Cardiac fibroblast (primary cell): Measurements from ENCODE around the gene DUSP23.

ENCODE experiments used
- DNase-seq, 2 donors: peaks; one replicate each; pipeline versions ENCODE4 v3.0.0 to v3.0.0-alpha.2; 2010; ENCODE audit warnings: low read depth in 2 of 2
- H3K4me3 ChIP-seq, 2 donors: replicated peaks in 1 of 2; 1 replicate in 1 of 2; 2 replicates in 1 of 2; pipeline ENCODE4 v1.5.1; 2011; ENCODE audit warnings: low read depth in 2 of 2, low read length in 2 of 2, mild to moderate bottlenecking in 2 of 2, moderate library complexity in 1 of 2
- TF ChIP-seq, protein P1 (sequence below): IDR thresholded peaks from one replicate; pipeline ENCODE4 v1.5.1; 2011; ENCODE audit warnings: low read depth, mild to moderate bottlenecking, low read length, inconsistent platforms

DUSP23 gene

DNA sequence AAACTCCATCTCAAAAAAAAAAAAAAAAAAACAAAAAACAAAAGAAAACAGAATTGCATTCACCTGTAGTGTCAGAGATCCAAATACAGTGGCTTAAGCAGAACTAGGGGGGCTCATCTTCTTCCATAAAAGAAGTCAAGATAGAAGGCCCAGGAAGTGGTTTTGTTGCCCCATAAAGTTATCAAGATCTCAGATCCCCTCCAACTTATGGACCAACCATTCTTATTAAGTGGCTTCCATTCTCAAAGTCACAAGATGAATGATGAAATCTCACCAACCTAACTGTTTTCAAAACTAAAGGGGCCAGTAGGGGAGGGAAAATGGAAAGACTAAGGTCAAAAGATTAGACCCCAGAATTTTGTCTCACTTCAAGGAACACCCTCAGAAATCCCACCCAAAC, 30.1 kb upstream of the DUSP23 start:
- TF ChIP-seq, protein P1, sequence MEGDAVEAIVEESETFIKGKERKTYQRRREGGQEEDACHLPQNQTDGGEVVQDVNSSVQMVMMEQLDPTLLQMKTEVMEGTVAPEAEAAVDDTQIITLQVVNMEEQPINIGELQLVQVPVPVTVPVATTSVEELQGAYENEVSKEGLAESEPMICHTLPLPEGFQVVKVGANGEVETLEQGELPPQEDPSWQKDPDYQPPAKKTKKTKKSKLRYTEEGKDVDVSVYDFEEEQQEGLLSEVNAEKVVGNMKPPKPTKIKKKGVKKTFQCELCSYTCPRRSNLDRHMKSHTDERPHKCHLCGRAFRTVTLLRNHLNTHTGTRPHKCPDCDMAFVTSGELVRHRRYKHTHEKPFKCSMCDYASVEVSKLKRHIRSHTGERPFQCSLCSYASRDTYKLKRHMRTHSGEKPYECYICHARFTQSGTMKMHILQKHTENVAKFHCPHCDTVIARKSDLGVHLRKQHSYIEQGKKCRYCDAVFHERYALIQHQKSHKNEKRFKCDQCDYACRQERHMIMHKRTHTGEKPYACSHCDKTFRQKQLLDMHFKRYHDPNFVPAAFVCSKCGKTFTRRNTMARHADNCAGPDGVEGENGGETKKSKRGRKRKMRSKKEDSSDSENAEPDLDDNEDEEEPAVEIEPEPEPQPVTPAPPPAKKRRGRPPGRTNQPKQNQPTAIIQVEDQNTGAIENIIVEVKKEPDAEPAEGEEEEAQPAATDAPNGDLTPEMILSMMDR: no peak
- no peak overlapping the region for H3K4me3 ChIP-seq
- DNase-seq: no peak

DNA sequence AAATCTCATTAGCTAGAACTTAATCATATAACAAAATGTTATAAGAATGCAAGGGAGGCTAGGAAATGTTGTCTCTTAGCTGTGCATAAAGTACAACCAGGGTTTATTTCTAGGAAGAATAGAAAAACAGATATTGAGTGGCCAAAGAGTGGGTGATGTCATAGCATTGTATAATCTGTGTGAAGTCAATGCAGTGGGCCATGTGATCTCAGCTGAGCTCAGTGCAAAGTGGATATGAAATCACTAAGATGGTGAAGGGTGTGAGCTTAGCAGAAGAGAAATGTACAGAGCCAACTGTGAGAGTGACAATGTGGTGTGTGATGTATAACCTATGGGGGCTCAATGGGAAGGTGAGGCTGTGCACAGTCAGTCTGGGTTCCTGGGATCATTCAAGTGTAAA, 29.7 kb upstream of the DUSP23 start:
- peak in 1 of 2 donors; percentile 29 for DNase-seq
- TF ChIP-seq, protein P1: no peak
- H3K4me3 ChIP-seq: no peak overlapping the region

DNA sequence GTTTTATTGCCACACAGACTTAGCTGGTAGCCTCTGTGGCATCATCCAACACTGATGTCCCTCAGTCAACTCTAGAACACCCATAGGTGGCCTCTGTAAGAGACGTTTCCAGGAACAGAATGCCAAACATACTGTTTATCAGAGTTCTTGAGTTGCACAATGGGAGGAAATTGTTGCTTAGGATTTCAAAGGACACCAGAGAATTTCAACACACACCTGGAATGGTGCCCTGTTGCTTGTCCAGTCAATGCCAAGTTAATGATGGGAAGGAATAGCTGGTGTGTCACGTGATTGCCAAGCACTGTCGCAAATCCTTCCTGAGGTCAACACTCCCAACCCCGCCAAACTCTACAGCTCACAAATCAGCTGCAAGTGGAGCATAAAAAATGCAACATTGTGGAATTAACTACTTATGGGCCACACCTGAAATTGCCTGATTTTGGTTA, 28.6 kb upstream of the DUSP23 start:
- H3K4me3 ChIP-seq: no peak overlapping the region
- peak; percentile 95 to 99 for DNase-seq
- TF ChIP-seq, protein P1: no peak

DNA sequence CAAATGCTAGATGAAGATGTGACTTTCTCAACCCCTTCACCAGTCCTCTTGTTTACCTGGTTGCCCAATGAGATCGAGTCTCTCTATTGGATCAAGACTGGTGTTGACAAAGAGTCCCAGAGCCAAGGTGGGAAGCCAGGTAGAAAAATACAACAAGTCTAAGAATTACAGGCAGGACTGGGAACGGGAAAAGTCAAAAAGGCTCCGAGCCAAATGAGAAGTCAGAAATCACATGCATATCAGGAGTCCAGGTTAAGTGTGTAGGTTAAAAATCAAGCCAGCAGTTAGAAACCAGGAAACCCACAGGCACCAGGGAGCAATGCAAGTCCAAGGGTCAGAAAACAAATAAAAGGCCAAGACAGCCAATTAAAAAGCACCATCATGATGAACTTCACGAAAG, 27.4 kb upstream of the DUSP23 start:
- no peak for DNase-seq
- TF ChIP-seq, protein P1: no peak
- H3K4me3 ChIP-seq: no peak overlapping the region

DNA sequence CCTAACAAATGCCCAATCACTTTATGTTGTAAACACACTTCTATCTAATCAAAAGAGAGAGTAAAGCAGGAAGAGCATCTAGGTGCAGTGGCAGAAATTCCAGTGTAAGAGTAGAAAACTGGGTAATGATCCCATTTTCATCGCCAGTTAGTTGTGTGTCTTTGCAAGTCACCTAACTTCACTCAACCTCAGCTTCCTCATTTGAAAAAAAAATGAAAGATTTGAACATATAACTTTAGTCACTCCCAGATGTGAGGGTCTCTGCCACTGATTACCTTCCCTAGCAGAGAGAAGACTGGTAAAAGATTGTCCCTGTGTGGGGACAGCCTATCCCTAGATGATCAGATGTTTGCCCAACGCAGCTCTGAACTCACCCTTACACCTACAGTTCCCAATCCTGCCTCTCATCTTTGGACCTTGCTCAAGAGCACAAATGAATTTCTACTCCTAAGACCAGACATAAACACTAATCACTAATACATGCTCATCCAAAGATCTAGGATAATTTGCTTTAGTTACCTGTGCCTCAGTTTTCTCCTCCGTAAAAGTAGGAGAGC, 25.2 kb upstream of the DUSP23 start:
- no peak for DNase-seq
- no peak overlapping the region for H3K4me3 ChIP-seq
- TF ChIP-seq, protein P1: no peak

DNA sequence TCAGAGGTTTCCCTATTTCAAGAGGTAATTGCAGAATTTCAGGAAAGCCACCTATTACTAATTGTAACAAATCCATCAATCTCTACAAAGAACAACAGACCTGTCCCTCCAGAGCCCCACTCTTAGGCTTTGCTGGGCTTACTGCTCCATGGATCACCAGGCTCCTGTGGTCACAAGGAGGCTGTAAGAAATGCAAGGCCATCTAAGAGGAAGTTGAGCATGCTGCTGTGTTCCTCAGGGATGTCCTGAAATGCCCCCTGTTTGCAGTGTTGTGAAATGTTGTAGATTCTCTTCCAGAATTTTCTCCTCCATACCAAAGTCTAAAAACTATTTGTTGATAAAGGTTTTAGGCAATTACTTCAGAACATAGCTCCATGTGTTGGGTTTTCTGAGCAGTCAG, 24.4 kb upstream of the DUSP23 start:
- no peak overlapping the region for H3K4me3 ChIP-seq
- TF ChIP-seq, protein P1: no peak
- peak; percentile 39 to 89 for DNase-seq

DNA sequence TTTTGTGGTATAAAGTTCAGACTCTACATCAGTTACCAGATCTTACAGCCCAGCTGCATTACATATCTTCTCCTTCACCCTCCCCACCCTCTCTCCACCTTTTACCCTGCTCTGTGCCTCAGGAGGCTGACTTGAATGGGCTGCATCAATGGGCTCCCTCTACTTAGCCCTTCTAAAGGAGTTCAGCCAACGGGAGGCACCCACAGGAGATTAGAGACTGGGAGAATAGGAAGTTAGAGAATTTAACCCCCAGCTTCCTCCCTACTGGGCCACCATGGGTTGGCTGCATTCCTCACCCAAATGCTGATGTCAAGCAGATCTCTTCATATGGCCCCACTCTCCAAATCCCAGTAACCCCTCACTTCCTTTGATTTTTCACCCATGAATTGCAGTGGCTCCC, 17.1 kb upstream of the DUSP23 start:
- H3K4me3 ChIP-seq: no peak overlapping the region
- TF ChIP-seq, protein P1: no peak
- peak in 1 of 2 donors; percentile 78 for DNase-seq
